ENCODE data around the gene C14orf132.

DNA sequence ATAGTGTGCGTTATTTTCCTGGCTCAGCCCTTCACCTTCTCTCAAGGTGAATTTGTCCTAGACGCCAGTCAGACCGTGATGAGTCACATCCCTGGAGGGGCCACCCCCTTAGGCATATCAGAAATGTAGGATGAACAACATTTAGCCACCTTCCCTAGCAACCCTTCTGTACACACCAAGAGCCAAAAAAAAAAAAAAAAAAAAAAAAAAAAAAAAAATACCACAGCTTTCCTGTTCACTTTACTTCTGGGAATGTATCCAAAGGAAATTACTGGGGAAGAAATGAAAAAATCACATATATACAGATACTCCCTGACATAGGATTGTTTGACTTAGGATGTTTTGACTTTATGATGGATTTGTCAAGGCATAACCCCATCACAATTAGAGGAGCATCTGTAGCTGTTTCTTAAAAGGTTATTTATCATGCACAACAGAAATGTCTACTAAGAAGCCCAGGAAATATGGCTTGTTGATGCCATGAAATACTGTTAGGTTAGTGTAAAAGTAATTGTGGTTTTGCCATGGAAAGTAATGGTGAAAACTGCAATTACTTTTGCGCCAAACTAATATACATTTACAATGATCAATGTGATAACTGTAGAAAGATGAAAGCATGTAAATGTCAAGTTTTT, 97.3 kb downstream of the C14orf132 start:
- TF ChIP-seq, protein P1, sequence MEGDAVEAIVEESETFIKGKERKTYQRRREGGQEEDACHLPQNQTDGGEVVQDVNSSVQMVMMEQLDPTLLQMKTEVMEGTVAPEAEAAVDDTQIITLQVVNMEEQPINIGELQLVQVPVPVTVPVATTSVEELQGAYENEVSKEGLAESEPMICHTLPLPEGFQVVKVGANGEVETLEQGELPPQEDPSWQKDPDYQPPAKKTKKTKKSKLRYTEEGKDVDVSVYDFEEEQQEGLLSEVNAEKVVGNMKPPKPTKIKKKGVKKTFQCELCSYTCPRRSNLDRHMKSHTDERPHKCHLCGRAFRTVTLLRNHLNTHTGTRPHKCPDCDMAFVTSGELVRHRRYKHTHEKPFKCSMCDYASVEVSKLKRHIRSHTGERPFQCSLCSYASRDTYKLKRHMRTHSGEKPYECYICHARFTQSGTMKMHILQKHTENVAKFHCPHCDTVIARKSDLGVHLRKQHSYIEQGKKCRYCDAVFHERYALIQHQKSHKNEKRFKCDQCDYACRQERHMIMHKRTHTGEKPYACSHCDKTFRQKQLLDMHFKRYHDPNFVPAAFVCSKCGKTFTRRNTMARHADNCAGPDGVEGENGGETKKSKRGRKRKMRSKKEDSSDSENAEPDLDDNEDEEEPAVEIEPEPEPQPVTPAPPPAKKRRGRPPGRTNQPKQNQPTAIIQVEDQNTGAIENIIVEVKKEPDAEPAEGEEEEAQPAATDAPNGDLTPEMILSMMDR (IDR thresholded peaks at IDR 0.05; ENCODE audit: poor library complexity): no peak
- no peak for TF ChIP-seq EZH2 (IDR thresholded peaks at IDR 0.05; ENCODE audit: borderline replicate concordance)
